ENCODE results near the gene ZNF526.

DNA sequence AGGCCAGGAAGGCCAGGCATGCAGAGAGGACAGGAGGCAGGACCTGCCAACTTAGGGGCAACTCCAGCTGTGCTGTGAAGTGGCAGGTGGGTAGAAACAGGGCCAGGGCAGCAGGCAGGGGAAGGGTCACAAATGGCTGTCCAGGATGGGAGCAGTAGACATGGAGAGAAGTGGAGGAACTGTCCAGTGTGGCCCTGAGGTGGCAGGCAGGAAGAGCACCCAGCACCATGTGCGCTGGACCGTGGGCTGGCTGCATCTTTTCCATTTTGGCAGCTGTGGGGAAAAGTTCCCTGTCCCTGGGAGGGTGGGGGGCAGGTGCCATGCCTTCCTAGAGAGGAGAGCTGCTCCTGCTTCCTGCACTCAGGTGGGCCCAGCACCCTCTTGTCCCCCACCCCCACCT is 16.4 kb upstream of the ZNF526 start:
- TF ChIP-seq, protein P1, sequence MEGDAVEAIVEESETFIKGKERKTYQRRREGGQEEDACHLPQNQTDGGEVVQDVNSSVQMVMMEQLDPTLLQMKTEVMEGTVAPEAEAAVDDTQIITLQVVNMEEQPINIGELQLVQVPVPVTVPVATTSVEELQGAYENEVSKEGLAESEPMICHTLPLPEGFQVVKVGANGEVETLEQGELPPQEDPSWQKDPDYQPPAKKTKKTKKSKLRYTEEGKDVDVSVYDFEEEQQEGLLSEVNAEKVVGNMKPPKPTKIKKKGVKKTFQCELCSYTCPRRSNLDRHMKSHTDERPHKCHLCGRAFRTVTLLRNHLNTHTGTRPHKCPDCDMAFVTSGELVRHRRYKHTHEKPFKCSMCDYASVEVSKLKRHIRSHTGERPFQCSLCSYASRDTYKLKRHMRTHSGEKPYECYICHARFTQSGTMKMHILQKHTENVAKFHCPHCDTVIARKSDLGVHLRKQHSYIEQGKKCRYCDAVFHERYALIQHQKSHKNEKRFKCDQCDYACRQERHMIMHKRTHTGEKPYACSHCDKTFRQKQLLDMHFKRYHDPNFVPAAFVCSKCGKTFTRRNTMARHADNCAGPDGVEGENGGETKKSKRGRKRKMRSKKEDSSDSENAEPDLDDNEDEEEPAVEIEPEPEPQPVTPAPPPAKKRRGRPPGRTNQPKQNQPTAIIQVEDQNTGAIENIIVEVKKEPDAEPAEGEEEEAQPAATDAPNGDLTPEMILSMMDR (IDR thresholded peaks at IDR 0.05): no peak
- TF ChIP-seq EZH2 (IDR thresholded peaks at IDR 0.05; ENCODE audit: borderline replicate concordance, insufficient read depth, low read depth, low read length, poor library complexity, severe bottlenecking): no peak

Data from B cell (primary cell).